ENCODE data around the gene YPEL2. TPM values are rescaled to one million over a fixed set of nuclear protein-coding genes. Genes with fewer than 3 reads are reported as not detected.
A peak's percentile ranks its signal among the peaks of the same experiment; 100 is the strongest.

YPEL2 gene
- total and polyA plus RNA-seq, 3 experiments from 2014 or later = 6.7 to 21.0 (median 7.6) TPM

GRCh38 chr17:59427425-59427921 is 96.0 kb downstream of the YPEL2 start:
- H3K27ac ChIP-seq (ENCODE audit: low read depth, low read length) = no peak overlapping the region
- ChIA-PET POLR2A (interaction anchor here (0.6 kb wide), 1 partner anchor 108 kb away, joined by 7 read pairs; no protein-coding TSS in a partner anchor), CTCF (interaction anchor here (1.0 to 2.9 kb wide), 6 partner anchors 10 to 117 kb away, joined by 3 to 12 read pairs (median 6); no protein-coding TSS in a partner anchor)
- no peaks in the 10 kb centered on the region for H3K36me3 Mint-ChIP-seq
- no peaks in the 10 kb centered on the region for H3K9me3 Mint-ChIP-seq
- no peak overlapping the region for H3K4me3 Mint-ChIP-seq
- H3K27me3 Mint-ChIP-seq = peaks cover 0 to 3% of the 10 kb centered on the region in 2 donors
- peak overlapping the region in 1 of 8 donors; percentile 39 for H3K27ac Mint-ChIP-seq
- peak in 1 of 5 donors; percentile 16 for DNase-seq
- no peaks in the 10 kb centered on the region for H3K27me3 ChIP-seq (ENCODE audit: insufficient read depth, low read length, poor library complexity, severe bottlenecking)
- no peaks in the 10 kb centered on the region for H3K36me3 ChIP-seq (ENCODE audit: insufficient read depth, low read length)
- no peak overlapping the region for H3K4me3 ChIP-seq (ENCODE audit: low read length)
- no peaks in the 10 kb centered on the region for H3K4me1 ChIP-seq (ENCODE audit: insufficient read depth, low read length)
- H3K4me1 Mint-ChIP-seq = peaks cover 0 to 4% (median 0%) of the 10 kb centered on the region in 3 donors
- H3K9me3 ChIP-seq (ENCODE audit: low read length) = no peaks in the 10 kb centered on the region

GRCh38 chr17:59427996-59428395 is 96.5 kb downstream of the YPEL2 start:
- ChIA-PET CTCF (interaction anchor here (0.7 to 2.9 kb wide), 8 partner anchors 9 to 117 kb away, joined by 3 to 12 read pairs (median 4); no protein-coding TSS in a partner anchor), POLR2A (interaction anchor here (0.6 kb wide), 2 partner anchors 108 to 703 kb away, joined by 4 to 7 read pairs; no protein-coding TSS in a partner anchor)
- Mint-ChIP-seq H3K9me3 (peaks cover 0 to 4% (median 0%) of the 10 kb centered on the region in 5 donors), H3K27me3 (peaks cover 0 to 3% of the 10 kb centered on the region in 2 donors), H3K27ac (no peak overlapping the region), H3K4me3 (no peak overlapping the region), H3K4me1 (peaks cover 0 to 4% (median 0%) of the 10 kb centered on the region in 3 donors), H3K36me3 (no peaks in the 10 kb centered on the region)
- Histone ChIP-seq H3K4me3 (ENCODE audit: low read length) (no peak overlapping the region), H3K9me3 (ENCODE audit: low read length) (no peaks in the 10 kb centered on the region), H3K36me3 (ENCODE audit: insufficient read depth, low read length) (no peaks in the 10 kb centered on the region), H3K27ac (ENCODE audit: low read depth, low read length) (no peak overlapping the region), H3K4me1 (ENCODE audit: insufficient read depth, low read length) (no peaks in the 10 kb centered on the region), H3K27me3 (ENCODE audit: insufficient read depth, low read length, poor library complexity, severe bottlenecking) (no peaks in the 10 kb centered on the region)
- DNase-seq = no peak

GRCh38 chr17:59428916-59429485 is 97.5 kb downstream of the YPEL2 start:
- Mint-ChIP-seq H3K27me3 (peaks cover 0 to 3% of the 10 kb centered on the region in 2 donors), H3K36me3 (no peaks in the 10 kb centered on the region), H3K9me3 (peaks cover 0 to 4% (median 0%) of the 10 kb centered on the region in 5 donors), H3K4me3 (no peak overlapping the region), H3K27ac (peak overlapping the region in 1 of 8 donors; percentile 61), H3K4me1 (peaks cover 0 to 4% (median 0%) of the 10 kb centered on the region in 3 donors)
- Histone ChIP-seq H3K9me3 (ENCODE audit: low read length) (no peaks in the 10 kb centered on the region), H3K27ac (ENCODE audit: low read depth, low read length) (no peak overlapping the region), H3K4me1 (ENCODE audit: insufficient read depth, low read length) (no peaks in the 10 kb centered on the region), H3K27me3 (ENCODE audit: insufficient read depth, low read length, poor library complexity, severe bottlenecking) (no peaks in the 10 kb centered on the region), H3K4me3 (ENCODE audit: low read length) (no peak overlapping the region), H3K36me3 (ENCODE audit: insufficient read depth, low read length) (no peaks in the 10 kb centered on the region)
- ChIA-PET CTCF (interaction anchor here (0.8 to 1.9 kb wide), 5 partner anchors 8 to 118 kb away, joined by 3 to 7 read pairs (median 4); no protein-coding TSS in a partner anchor), POLR2A (no interaction called here)
- DNase-seq = no peak

GRCh38 chr17:59431601-59432000 is 100.1 kb downstream of the YPEL2 start:
- DNase-seq = no peak
- no peak overlapping the region for H3K27ac ChIP-seq (ENCODE audit: low read depth, low read length)
- Mint-ChIP-seq H3K9me3 (peaks cover 0 to 4% (median 0%) of the 10 kb centered on the region in 5 donors), H3K4me1 (peaks cover 0 to 4% (median 0%) of the 10 kb centered on the region in 3 donors), H3K27ac (no peak overlapping the region), H3K4me3 (no peak overlapping the region), H3K36me3 (no peaks in the 10 kb centered on the region), H3K27me3 (peaks cover 1 to 2% of the 10 kb centered on the region in 2 donors)
- POLR2A ChIA-PET = interaction anchor here (0.5 kb wide), 1 partner anchor 13 kb away, joined by 4 read pairs; no protein-coding TSS in a partner anchor
- no peaks in the 10 kb centered on the region for H3K27me3 ChIP-seq (ENCODE audit: insufficient read depth, low read length, poor library complexity, severe bottlenecking)
- no peaks in the 10 kb centered on the region for H3K36me3 ChIP-seq (ENCODE audit: insufficient read depth, low read length)
- no peak overlapping the region for H3K4me3 ChIP-seq (ENCODE audit: low read length)
- H3K4me1 ChIP-seq (ENCODE audit: insufficient read depth, low read length) = no peaks in the 10 kb centered on the region
- H3K9me3 ChIP-seq (ENCODE audit: low read length) = no peaks in the 10 kb centered on the region
- CTCF ChIA-PET = interaction anchor here (0.6 to 2.7 kb wide), 4 partner anchors 9 to 121 kb away, joined by 3 to 10 read pairs (median 4); no protein-coding TSS in a partner anchor

- Mint-ChIP-seq H3K36me3 (no peaks in the 10 kb centered on the region), H3K27me3 (peaks cover 1 to 4% of the 10 kb centered on the region in 2 donors), H3K27ac (no peak overlapping the region), H3K4me3 (no peak overlapping the region), H3K9me3 (peaks cover 0 to 4% (median 0%) of the 10 kb centered on the region in 5 donors), H3K4me1 (peaks cover 0 to under 1% (median 0%) of the 10 kb centered on the region in 3 donors)
- H3K27ac ChIP-seq (ENCODE audit: low read depth, low read length) = no peak overlapping the region
- H3K4me3 ChIP-seq (ENCODE audit: low read length) = no peak overlapping the region
- H3K27me3 ChIP-seq (ENCODE audit: insufficient read depth, low read length, poor library complexity, severe bottlenecking) = no peaks in the 10 kb centered on the region
- no peaks in the 10 kb centered on the region for H3K36me3 ChIP-seq (ENCODE audit: insufficient read depth, low read length)
- no peaks in the 10 kb centered on the region for H3K9me3 ChIP-seq (ENCODE audit: low read length)
- H3K4me1 ChIP-seq (ENCODE audit: insufficient read depth, low read length) = no peaks in the 10 kb centered on the region
- ChIA-PET POLR2A (no interaction called here), CTCF (interaction anchor here (1.1 to 2.7 kb wide), 3 partner anchors 10 to 122 kb away, joined by 3 to 10 read pairs (median 6); no protein-coding TSS in a partner anchor)
- DNase-seq = no peak
Measured at GRCh38 chr17:59432657-59433056, 101.2 kb downstream of the YPEL2 start.

GRCh38 chr17:59433586-59433985 is 102.1 kb downstream of the YPEL2 start:
- Histone ChIP-seq H3K4me3 (ENCODE audit: low read length) (no peak overlapping the region), H3K9me3 (ENCODE audit: low read length) (no peaks in the 10 kb centered on the region), H3K4me1 (ENCODE audit: insufficient read depth, low read length) (no peaks in the 10 kb centered on the region), H3K36me3 (ENCODE audit: insufficient read depth, low read length) (no peaks in the 10 kb centered on the region), H3K27ac (ENCODE audit: low read depth, low read length) (no peak overlapping the region), H3K27me3 (ENCODE audit: insufficient read depth, low read length, poor library complexity, severe bottlenecking) (no peaks in the 10 kb centered on the region)
- peaks cover 1 to 11% of the 10 kb centered on the region in 2 donors for H3K27me3 Mint-ChIP-seq
- POLR2A ChIA-PET = no interaction called here
- DNase-seq = no peak
- H3K4me1 Mint-ChIP-seq = no peaks in the 10 kb centered on the region
- H3K36me3 Mint-ChIP-seq = no peaks in the 10 kb centered on the region
- CTCF ChIA-PET = interaction anchor here (1.8 to 11.9 kb wide), 2 partner anchors 104 to 120 kb away, joined by 6 to 175 read pairs; no protein-coding TSS in a partner anchor
- peaks cover 0 to 4% (median 0%) of the 10 kb centered on the region in 5 donors for H3K9me3 Mint-ChIP-seq
- no peak overlapping the region for H3K4me3 Mint-ChIP-seq
- no peak overlapping the region for H3K27ac Mint-ChIP-seq

- POLR2A ChIA-PET = no interaction called here
Measured at GRCh38 chr17:59434429-59434828, 103.0 kb downstream of the YPEL2 start.

GRCh38 chr17:59435238-59435637 is 103.8 kb downstream of the YPEL2 start:
- DNase-seq = no peak
- no peaks in the 10 kb centered on the region for H3K36me3 ChIP-seq (ENCODE audit: insufficient read depth, low read length)
- ChIA-PET CTCF (interaction anchor here (1.1 to 11.9 kb wide), 3 partner anchors 78 to 122 kb away, joined by 4 to 175 read pairs (median 137); partner anchors contain the start of gene YPEL2), POLR2A (no interaction called here)
- H3K4me1 ChIP-seq (ENCODE audit: insufficient read depth, low read length) = peaks cover 10% of the 10 kb centered on the region
- no peaks in the 10 kb centered on the region for H3K27me3 ChIP-seq (ENCODE audit: insufficient read depth, low read length, poor library complexity, severe bottlenecking)
- Mint-ChIP-seq H3K36me3 (no peaks in the 10 kb centered on the region), H3K4me1 (peaks cover 0 to 9% (median 9%) of the 10 kb centered on the region in 3 donors), H3K4me3 (no peak overlapping the region), H3K27ac (no peak overlapping the region), H3K27me3 (peaks cover 0 to 11% of the 10 kb centered on the region in 2 donors), H3K9me3 (peaks cover 0 to 4% (median 0%) of the 10 kb centered on the region in 5 donors)
- H3K9me3 ChIP-seq (ENCODE audit: low read length) = no peaks in the 10 kb centered on the region
- no peak overlapping the region for H3K27ac ChIP-seq (ENCODE audit: low read depth, low read length)
- H3K4me3 ChIP-seq (ENCODE audit: low read length) = no peak overlapping the region

More at GRCh38 chr17:59434429-59434828, 103.0 kb downstream of the YPEL2 start:
- no peak for DNase-seq
- Mint-ChIP-seq H3K27ac (no peak overlapping the region), H3K4me3 (no peak overlapping the region), H3K36me3 (no peaks in the 10 kb centered on the region), H3K4me1 (peaks cover 0 to under 1% (median under 1%) of the 10 kb centered on the region in 3 donors), H3K9me3 (peaks cover 0 to 4% (median 0%) of the 10 kb centered on the region in 5 donors), H3K27me3 (peaks cover 0 to 11% of the 10 kb centered on the region in 2 donors)
- Histone ChIP-seq H3K4me1 (ENCODE audit: insufficient read depth, low read length) (peaks cover 2% of the 10 kb centered on the region), H3K27ac (ENCODE audit: low read depth, low read length) (no peak overlapping the region), H3K36me3 (ENCODE audit: insufficient read depth, low read length) (no peaks in the 10 kb centered on the region), H3K9me3 (ENCODE audit: low read length) (no peaks in the 10 kb centered on the region), H3K27me3 (ENCODE audit: insufficient read depth, low read length, poor library complexity, severe bottlenecking) (no peaks in the 10 kb centered on the region), H3K4me3 (ENCODE audit: low read length) (no peak overlapping the region)
- CTCF ChIA-PET = interaction anchor here (10.7 to 11.9 kb wide), 2 partner anchors 105 to 121 kb away, joined by 137 to 175 read pairs; partner anchors contain the start of gene YPEL2

Data from CD8-positive, alpha-beta memory T cell (primary cell).